PC-3 (cell line): ENCODE data around the gene SENP7. TPM values are rescaled to one million over a fixed set of nuclear protein-coding genes. Genes with fewer than 3 reads are reported as not detected.

Source experiments
- ATAC-seq: fragments of 200-7000 bp; cut with Tn5 transposase; 2 replicates; pipeline ENCODE4 v1.9.1; 2020; ENCODE audit warnings: mild to moderate bottlenecking, moderate library complexity
- BruUV-seq: library from RNA; stranded (reverse); fragments of 400-500 nt; replicated peaks from 2 replicates; lab custom pipeline; 2021; lab: Mats Ljungman, UMichigan
- CTCF ChIA-PET: fragments of 300-600 bp; sonication (Branson Sonifier 250); formaldehyde crosslinking; loops from one replicate; lab custom pipeline; 2022; ENCODE audit warnings: antibody characterized with exemption; lab: Charles Lee
- POLR2A ChIA-PET: fragments of 300-600 bp; sonication (Branson Sonifier 250); formaldehyde crosslinking; loops from one replicate; lab custom pipeline; 2022; ENCODE audit warnings: antibody characterized with exemption; ENCODE audit not compliant: unreplicated experiment; lab: Charles Lee
- DNase-seq: peaks from one replicate; pipeline ENCODE4 v3.0.0-alpha.2; 2015
- H2AFZ ChIP-seq: fragments of 300-600 bp; sonication (generic); 2 replicates; pipeline ENCODE4 v1.6.0; 2016; ENCODE audit warnings: antibody characterized with exemption, low read length
- H3F3A ChIP-seq: fragments of 300-600 bp; sonication (generic); one replicate; pipeline ENCODE4 v1.6.0; 2017; ENCODE audit warnings: antibody characterized with exemption, low read length, control low read depth, mild to moderate bottlenecking; ENCODE audit not compliant: unreplicated experiment
- H3K27ac ChIP-seq: fragments of 300-600 bp; sonication (generic); 2 replicates; pipeline ENCODE4 v1.5.1; 2016; ENCODE audit warnings: mild to moderate bottlenecking, low read length
- H3K27me3 ChIP-seq: fragments of 300-600 bp; sonication (generic); 2 replicates; pipeline ENCODE4 v1.6.1; 2016; ENCODE audit warnings: low read length, mixed read lengths
- H3K36me3 ChIP-seq: fragments of 300-600 bp; sonication (generic); 2 replicates; pipeline ENCODE4 v1.6.1; 2016; ENCODE audit warnings: low read depth, mixed run types, low read length, mixed read lengths
- H3K4me1 ChIP-seq: fragments of 300-600 bp; sonication (generic); 2 replicates; pipeline ENCODE4 v1.5.1; 2016; ENCODE audit warnings: low read length; ENCODE audit not compliant: insufficient read depth
- H3K4me2 ChIP-seq: fragments of 300-600 bp; sonication (generic); 2 replicates; pipeline ENCODE4 v1.6.0; 2016; ENCODE audit warnings: low read length
- H3K4me3 ChIP-seq: fragments of 300-600 bp; sonication (generic); 2 replicates; pipeline ENCODE4 v1.5.1; 2016; ENCODE audit warnings: mild to moderate bottlenecking, low read length, mixed read lengths
- H3K79me2 ChIP-seq: fragments of 300-600 bp; sonication (generic); 2 replicates; pipeline ENCODE4 v1.6.1; 2017; ENCODE audit warnings: low read length, mixed read lengths
- H3K9ac ChIP-seq: fragments of 300-600 bp; sonication (generic); 2 replicates; pipeline ENCODE4 v1.6.0; 2016; ENCODE audit warnings: mild to moderate bottlenecking, low read length
- H3K9me2 ChIP-seq: fragments of 300-600 bp; sonication (generic); replicated peaks from 2 replicates; pipeline ENCODE4 v1.6.1; 2016; ENCODE audit warnings: mixed run types, low read length, mixed read lengths
- H3K9me3 ChIP-seq: fragments of 300-600 bp; sonication (generic); 2 replicates; pipeline ENCODE4 v1.6.1; 2016; ENCODE audit warnings: low read length, mixed read lengths
- H4K20me1 ChIP-seq: fragments of 300-600 bp; sonication (generic); 2 replicates; pipeline ENCODE4 v1.6.1; 2016; ENCODE audit warnings: low read length, mixed read lengths
- CTCF ChIP-seq: fragments of 300-600 bp; sonication (generic); conservative IDR thresholded peaks from 2 replicates; pipeline ENCODE4 v1.5.1; 2017; ENCODE audit warnings: antibody characterized with exemption, low read depth, mild to moderate bottlenecking, low read length
- EZH2 ChIP-seq: fragments of 300-600 bp; sonication (generic); IDR thresholded peaks from one replicate; pipeline ENCODE4 v1.6.1; 2017; ENCODE audit warnings: antibody characterized with exemption, mild to moderate bottlenecking, low read length; ENCODE audit not compliant: unreplicated experiment
- EZH2phosphoT487 ChIP-seq: fragments of 300-600 bp; sonication (generic); IDR thresholded peaks from 2 replicates; pipeline ENCODE4 v1.6.1; 2018; ENCODE audit warnings: mild to moderate bottlenecking, antibody characterized with exemption, low read length, borderline replicate concordance
- intact Hi-C: fragments of 100-400 bp; cut with micrococcal nuclease; formaldehyde crosslinking; loops from 2 replicates; pipeline ENCODE4 v1.9.0; 2023
- total RNA-seq: library from RNA; depleted of rRNA; stranded (reverse); fragments of >200 nt; gene quantifications from 2 replicates; pipeline ENCODE4 v1.2.3, GENCODE V29; 2014

Gene SENP7
- total RNA-seq, 1 experiment from 2014 or later, result 4.8 TPM

GRCh38 chr3:101288294-101288693, 224.7 kb downstream of the SENP7 start:
- no peaks in the 10 kb centered on the region for H3K9me2 ChIP-seq
- intact Hi-C loops, result no loop called here
- no peak for TF ChIP-seq EZH2phosphoT487
- no peak for TF ChIP-seq EZH2
- no peak for TF ChIP-seq CTCF
- no peaks in the 10 kb centered on the region for H3K79me2 ChIP-seq
- H3K27me3 ChIP-seq, result no peaks in the 10 kb centered on the region
- ATAC-seq (no peak), DNase-seq (no peak)
- H3K4me1 ChIP-seq, result peaks cover 25% of the 10 kb centered on the region
- no peak overlapping the region for H3K9ac ChIP-seq
- ChIA-PET CTCF (no interaction called here), POLR2A (no interaction called here)
- BruUV-seq, result no TSS peak
- no peaks in the 10 kb centered on the region for H4K20me1 ChIP-seq
- H3K4me2 ChIP-seq, result no peak overlapping the region
- no peaks in the 10 kb centered on the region for H3K36me3 ChIP-seq
- H2AFZ ChIP-seq, result no peak overlapping the region
- no peak overlapping the region for H3K4me3 ChIP-seq
- no peaks in the 10 kb centered on the region for H3K9me3 ChIP-seq
- H3K27ac ChIP-seq, result no peak overlapping the region
- H3F3A ChIP-seq, result no peaks in the 10 kb centered on the region

- POLR2A ChIA-PET, result no interaction called here
- TF ChIP-seq EZH2phosphoT487 (no peak), CTCF (no peak), EZH2 (no peak)
- no peaks in the 10 kb centered on the region for H3K36me3 ChIP-seq
Observed at GRCh38 chr3:101284757-101285156, 228.3 kb downstream of the SENP7 start.

GRCh38 chr3:101281521-101282030, 231.4 kb downstream of the SENP7 start:
- no peak overlapping the region for H3K4me3 ChIP-seq
- no peaks in the 10 kb centered on the region for H4K20me1 ChIP-seq
- no peaks in the 10 kb centered on the region for H3K79me2 ChIP-seq
- ChIA-PET CTCF (no interaction called here), POLR2A (no interaction called here)
- intact Hi-C loops, result no loop called here
- TF ChIP-seq EZH2, result no peak
- no peak for TF ChIP-seq EZH2phosphoT487
- no peak for TF ChIP-seq CTCF
- no peak for DNase-seq
- H3K4me1 ChIP-seq, result peaks cover 18% of the 10 kb centered on the region
- ATAC-seq, result no peak
- H3F3A ChIP-seq, result no peaks in the 10 kb centered on the region
- no peaks in the 10 kb centered on the region for H3K36me3 ChIP-seq
- no peak overlapping the region for H3K4me2 ChIP-seq
- no peak overlapping the region for H3K9ac ChIP-seq
- H3K27ac ChIP-seq, result no peak overlapping the region
- no peaks in the 10 kb centered on the region for H3K27me3 ChIP-seq
- H2AFZ ChIP-seq, result no peak overlapping the region
- no peaks in the 10 kb centered on the region for H3K9me2 ChIP-seq
- no TSS peak for BruUV-seq
- H3K9me3 ChIP-seq, result no peaks in the 10 kb centered on the region

More at GRCh38 chr3:101284757-101285156, 228.3 kb downstream of the SENP7 start:
- H3K9me2 ChIP-seq, result no peaks in the 10 kb centered on the region
- H3F3A ChIP-seq, result no peaks in the 10 kb centered on the region
- intact Hi-C loops, result no loop called here
- no peaks in the 10 kb centered on the region for H3K9me3 ChIP-seq
- no peak overlapping the region for H3K27ac ChIP-seq
- no peaks in the 10 kb centered on the region for H3K79me2 ChIP-seq
- CTCF ChIA-PET, result no interaction called here
- H4K20me1 ChIP-seq, result no peaks in the 10 kb centered on the region
- H2AFZ ChIP-seq, result no peak overlapping the region
- H3K4me2 ChIP-seq, result no peak overlapping the region
- no peak for ATAC-seq
- H3K4me3 ChIP-seq, result no peak overlapping the region
- no peak for DNase-seq
- no peak overlapping the region for H3K9ac ChIP-seq
- H3K27me3 ChIP-seq, result no peaks in the 10 kb centered on the region
- no TSS peak for BruUV-seq
- H3K4me1 ChIP-seq, result peaks cover 6% of the 10 kb centered on the region
